Duodenal mucosa (tissue), 2 donors: ENCODE results near the gene TTC17.

Experiments used
- H3K27ac ChIP-seq: one replicate; pipeline ENCODE4 v1.7.0; 2013; ENCODE audit warnings: low read depth, low read length
- H3K27me3 ChIP-seq, 2 donors: one replicate each; pipeline ENCODE4 v1.7.0; 2013; ENCODE audit warnings: low read length in 2 of 2, control low read depth in 1 of 2; ENCODE audit not compliant: insufficient read depth in 2 of 2, control insufficient read depth in 1 of 2
- H3K36me3 ChIP-seq, 2 donors: one replicate each; pipeline ENCODE4 v1.7.0; 2013; ENCODE audit warnings: low read length in 2 of 2, control low read depth in 1 of 2; ENCODE audit not compliant: insufficient read depth in 2 of 2, control insufficient read depth in 1 of 2
- H3K4me1 ChIP-seq, 2 donors: one replicate each; pipeline ENCODE4 v1.7.0; 2013; ENCODE audit warnings: low read length in 2 of 2, control low read depth in 1 of 2; ENCODE audit not compliant: insufficient read depth in 2 of 2, control insufficient read depth in 1 of 2
- H3K4me3 ChIP-seq, 2 donors: one replicate each; pipeline ENCODE4 v1.7.0; 2013; ENCODE audit warnings: low read length in 2 of 2, low read depth in 1 of 2
- H3K9ac ChIP-seq, 2 donors: one replicate each; pipeline ENCODE4 v1.7.0; 2013; ENCODE audit warnings: low read length in 2 of 2, low read depth in 1 of 2
- H3K9me3 ChIP-seq, 2 donors: one replicate each; pipeline ENCODE4 v1.7.0; 2013; ENCODE audit warnings: low read length in 2 of 2, control low read depth in 1 of 2; ENCODE audit not compliant: control insufficient read depth in 1 of 2

TTC17 gene

GRCh38 chr11:43493431-43493830, 134.7 kb downstream of the TTC17 start:
- Histone ChIP-seq H3K4me3 (no peak overlapping the region), H3K4me1 (no peaks in the 10 kb centered on the region), H3K27ac (no peak overlapping the region), H3K9me3 (no peaks in the 10 kb centered on the region), H3K9ac (no peak overlapping the region), H3K36me3 (peaks cover 31 to 45% of the 10 kb centered on the region in 2 donors), H3K27me3 (no peaks in the 10 kb centered on the region)

GRCh38 chr11:43497144-43497543, 138.4 kb downstream of the TTC17 start:
- H3K27ac ChIP-seq: no peak overlapping the region
- no peaks in the 10 kb centered on the region for H3K9me3 ChIP-seq
- no peaks in the 10 kb centered on the region for H3K4me1 ChIP-seq
- no peaks in the 10 kb centered on the region for H3K27me3 ChIP-seq
- H3K36me3 ChIP-seq: peaks cover 15 to 27% of the 10 kb centered on the region in 2 donors
- H3K9ac ChIP-seq: no peak overlapping the region
- H3K4me3 ChIP-seq: no peak overlapping the region

GRCh38 chr11:43498561-43498960, 139.8 kb downstream of the TTC17 start:
- Histone ChIP-seq H3K4me1 (no peaks in the 10 kb centered on the region), H3K27ac (no peak overlapping the region), H3K27me3 (no peaks in the 10 kb centered on the region), H3K9ac (no peak overlapping the region), H3K9me3 (no peaks in the 10 kb centered on the region), H3K4me3 (no peak overlapping the region), H3K36me3 (peaks cover 4 to 13% of the 10 kb centered on the region in 2 donors)

GRCh38 chr11:43503417-43503816, 144.7 kb downstream of the TTC17 start:
- Histone ChIP-seq H3K27me3 (no peaks in the 10 kb centered on the region), H3K4me3 (no peak overlapping the region), H3K9me3 (no peaks in the 10 kb centered on the region), H3K9ac (no peak overlapping the region), H3K36me3 (no peaks in the 10 kb centered on the region), H3K4me1 (peaks cover 1 to 3% of the 10 kb centered on the region in 2 donors), H3K27ac (no peak overlapping the region)

- Histone ChIP-seq H3K9me3 (no peaks in the 10 kb centered on the region), H3K4me1 (peaks cover 10 to 12% of the 10 kb centered on the region in 2 donors), H3K9ac (no peak overlapping the region), H3K36me3 (no peaks in the 10 kb centered on the region), H3K4me3 (no peak overlapping the region), H3K27me3 (no peaks in the 10 kb centered on the region), H3K27ac (no peak overlapping the region)
These were observed 145.7 kb downstream of the TTC17 start for GRCh38 chr11:43504316-43504950.

GRCh38 chr11:43505171-43505570, 146.5 kb downstream of the TTC17 start:
- Histone ChIP-seq H3K27me3 (no peaks in the 10 kb centered on the region), H3K9me3 (no peaks in the 10 kb centered on the region), H3K4me1 (peaks cover 10 to 12% of the 10 kb centered on the region in 2 donors), H3K27ac (no peak overlapping the region), H3K9ac (no peak overlapping the region), H3K4me3 (no peak overlapping the region), H3K36me3 (no peaks in the 10 kb centered on the region)

GRCh38 chr11:43507171-43507570, 148.5 kb downstream of the TTC17 start:
- peaks cover 10 to 12% of the 10 kb centered on the region in 2 donors for H3K4me1 ChIP-seq
- H3K9ac ChIP-seq: no peak overlapping the region
- H3K9me3 ChIP-seq: no peaks in the 10 kb centered on the region
- H3K4me3 ChIP-seq: no peak overlapping the region
- H3K36me3 ChIP-seq: no peaks in the 10 kb centered on the region
- no peaks in the 10 kb centered on the region for H3K27me3 ChIP-seq
- no peak overlapping the region for H3K27ac ChIP-seq

- Histone ChIP-seq H3K27me3 (no peaks in the 10 kb centered on the region), H3K4me3 (no peak overlapping the region), H3K4me1 (peaks cover 10 to 12% of the 10 kb centered on the region in 2 donors), H3K9ac (no peak overlapping the region), H3K27ac (no peak overlapping the region), H3K9me3 (peaks cover 0 to 2% of the 10 kb centered on the region in 2 donors), H3K36me3 (no peaks in the 10 kb centered on the region)
These were observed 149.8 kb downstream of the TTC17 start for GRCh38 chr11:43508511-43508918.

GRCh38 chr11:43511959-43512358, 153.2 kb downstream of the TTC17 start:
- Histone ChIP-seq H3K36me3 (no peaks in the 10 kb centered on the region), H3K9ac (no peak overlapping the region), H3K27ac (no peak overlapping the region), H3K4me3 (no peak overlapping the region), H3K4me1 (peaks cover 10 to 12% of the 10 kb centered on the region in 2 donors), H3K9me3 (peaks cover 0 to 2% of the 10 kb centered on the region in 2 donors), H3K27me3 (no peaks in the 10 kb centered on the region)

- Histone ChIP-seq H3K27me3 (no peaks in the 10 kb centered on the region), H3K9ac (no peak overlapping the region), H3K4me1 (no peaks in the 10 kb centered on the region), H3K9me3 (peaks cover 0 to 2% of the 10 kb centered on the region in 2 donors), H3K27ac (no peak overlapping the region), H3K36me3 (no peaks in the 10 kb centered on the region), H3K4me3 (no peak overlapping the region)
These were observed 156.4 kb downstream of the TTC17 start for GRCh38 chr11:43515090-43515489.
